HepG2 (cell line): ENCODE data around the gene CCDC97. TPM values are rescaled to one million over a fixed set of nuclear protein-coding genes. Genes with fewer than 3 reads are reported as not detected.

Experiments used
- JUN ChIP-seq: sonication (generic); formaldehyde crosslinking; IDR thresholded peaks from 2 replicates; pipeline ENCODE4 v1.4.0; 2020; ENCODE audit warnings: mild to moderate bottlenecking, missing genetic modification reagents
- KIAA2018 ChIP-seq: sonication (generic); formaldehyde crosslinking; IDR thresholded peaks from 2 replicates; pipeline ENCODE4 v1.5.0; 2020; ENCODE audit warnings: mild to moderate bottlenecking, missing genetic modification reagents, borderline replicate concordance
- KLF12 ChIP-seq: sonication (generic); formaldehyde crosslinking; IDR thresholded peaks from 2 replicates; pipeline ENCODE4 v1.4.0; 2020; ENCODE audit warnings: missing genetic modification reagents, borderline replicate concordance
- MIXL1 ChIP-seq: IDR thresholded peaks from 2 replicates; pipeline ENCODE4 v1.6.1; 2016
- MLXIP ChIP-seq: sonication (generic); formaldehyde crosslinking; IDR thresholded peaks from 2 replicates; pipeline ENCODE4 v1.9.0; 2021; ENCODE audit warnings: missing genetic modification reagents, borderline replicate concordance
- SNAPC2 ChIP-seq: sonication (generic); formaldehyde crosslinking; IDR thresholded peaks from 2 replicates; pipeline ENCODE4 v1.8.1; 2022; ENCODE audit warnings: mild to moderate bottlenecking, missing genetic modification reagents
- SRSF1 ChIP-seq: fragments of 200-400 bp; formaldehyde crosslinking; optimal IDR thresholded peaks from 2 replicates; pipeline ENCODE3; 2017; ENCODE audit warnings: mild to moderate bottlenecking, low read depth, low read length, moderate library complexity
- TOPORS ChIP-seq: sonication (generic); formaldehyde crosslinking; IDR thresholded peaks from 2 replicates; pipeline ENCODE4 v1.8.0; 2023; ENCODE audit warnings: mild to moderate bottlenecking, missing genetic modification reagents
- ZNF17 ChIP-seq: sonication (generic); formaldehyde crosslinking; IDR thresholded peaks from 2 replicates; pipeline ENCODE4 v1.5.0; 2020; ENCODE audit warnings: mild to moderate bottlenecking, missing genetic modification reagents
- ZNF354B ChIP-seq: sonication (generic); formaldehyde crosslinking; IDR thresholded peaks from 2 replicates; pipeline ENCODE4 v1.8.0; 2022; ENCODE audit warnings: mild to moderate bottlenecking, missing genetic modification reagents
- ZNF383 ChIP-seq: sonication (generic); formaldehyde crosslinking; IDR thresholded peaks from 2 replicates; pipeline ENCODE4 v1.4.0; 2020; ENCODE audit warnings: missing genetic modification reagents, mild to moderate bottlenecking, borderline replicate concordance
- ZNF562 ChIP-seq: sonication (generic); formaldehyde crosslinking; IDR thresholded peaks from 2 replicates; pipeline ENCODE4 v1.8.0; 2022; ENCODE audit warnings: missing genetic modification reagents, borderline replicate concordance
- polyA plus RNA-seq, 8 experiments: library from polyadenylated mRNA; depleted of rRNA in 3 of 8; stranded (reverse) in 7 of 8; unstranded in 1 of 8; fragments of >200 nt; fragmentation: Illumina TruSeq in 4 of 8; extraction: Trizol in 4 of 8; gene quantifications; 2 replicates each; pipeline versions ENCODE4 v1.2.1 to v1.2.3, GENCODE V29; 2011 to 2016; ENCODE audit warnings: low read depth in 4 of 8, missing spikeins in 1 of 8, mixed read lengths in 1 of 8; ENCODE audit not compliant: insufficient read depth in 1 of 8
- total RNA-seq, 5 experiments: library from RNA; depleted of rRNA; stranded (reverse); fragments of >200 nt; fragmentation: Illumina TruSeq; extraction: Trizol; gene quantifications; 2 replicates each; pipeline ENCODE4 v1.2.3, GENCODE V29; 2016; ENCODE audit warnings: low read depth in 1 of 5
- TF ChIP-seq, protein P1 (sequence below): sonication (generic); formaldehyde crosslinking; IDR thresholded peaks from 2 replicates; pipeline ENCODE4 v1.5.0; 2020; ENCODE audit warnings: missing genetic modification reagents
- TF ChIP-seq, protein P2 (sequence below): sonication (generic); formaldehyde crosslinking; IDR thresholded peaks from 2 replicates; pipeline ENCODE4 v1.9.0; 2021; ENCODE audit warnings: missing genetic modification reagents, borderline replicate concordance

The CCDC97 gene
- total and polyA plus RNA-seq, 2 of the 13 experiments (the other 11 are each of a cell fraction or from before 2014, with no cell fraction given), result 6.2 to 7.3 TPM

- TF ChIP-seq MLXIP, result 0 out of 2 replicates have a peak, but pooled peaks have one; percentile 47
- 0 out of 2 replicates have a peak, but pooled peaks have one; percentile 59 for TF ChIP-seq KLF12 (CRISPR knock-in tag)
- no peak for TF ChIP-seq ZNF383 (CRISPR knock-in tag)
- TF ChIP-seq, protein P1, sequence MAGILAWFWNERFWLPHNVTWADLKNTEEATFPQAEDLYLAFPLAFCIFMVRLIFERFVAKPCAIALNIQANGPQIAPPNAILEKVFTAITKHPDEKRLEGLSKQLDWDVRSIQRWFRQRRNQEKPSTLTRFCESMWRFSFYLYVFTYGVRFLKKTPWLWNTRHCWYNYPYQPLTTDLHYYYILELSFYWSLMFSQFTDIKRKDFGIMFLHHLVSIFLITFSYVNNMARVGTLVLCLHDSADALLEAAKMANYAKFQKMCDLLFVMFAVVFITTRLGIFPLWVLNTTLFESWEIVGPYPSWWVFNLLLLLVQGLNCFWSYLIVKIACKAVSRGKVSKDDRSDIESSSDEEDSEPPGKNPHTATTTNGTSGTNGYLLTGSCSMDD (CRISPR knock-in tag), result no peak
- TF ChIP-seq, protein P2, sequence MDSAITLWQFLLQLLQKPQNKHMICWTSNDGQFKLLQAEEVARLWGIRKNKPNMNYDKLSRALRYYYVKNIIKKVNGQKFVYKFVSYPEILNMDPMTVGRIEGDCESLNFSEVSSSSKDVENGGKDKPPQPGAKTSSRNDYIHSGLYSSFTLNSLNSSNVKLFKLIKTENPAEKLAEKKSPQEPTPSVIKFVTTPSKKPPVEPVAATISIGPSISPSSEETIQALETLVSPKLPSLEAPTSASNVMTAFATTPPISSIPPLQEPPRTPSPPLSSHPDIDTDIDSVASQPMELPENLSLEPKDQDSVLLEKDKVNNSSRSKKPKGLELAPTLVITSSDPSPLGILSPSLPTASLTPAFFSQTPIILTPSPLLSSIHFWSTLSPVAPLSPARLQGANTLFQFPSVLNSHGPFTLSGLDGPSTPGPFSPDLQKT (CRISPR knock-in tag), result no peak
- no peak for TF ChIP-seq KIAA2018 (CRISPR knock-in tag)
- TF ChIP-seq ZNF562 (CRISPR knock-in tag), result no peak
- 0 out of 2 replicates have a peak, but pooled peaks have one; percentile 5 for TF ChIP-seq TOPORS (CRISPR knock-in tag)
- TF ChIP-seq MIXL1 (CRISPR knock-in tag), result no peak
- 0 out of 2 replicates have a peak, but pooled peaks have one; percentile 42 for TF ChIP-seq ZNF354B (CRISPR knock-in tag)
- TF ChIP-seq JUN (CRISPR knock-in tag), result no peak
- no peak for TF ChIP-seq SNAPC2 (CRISPR knock-in tag)
- no peak for TF ChIP-seq SRSF1
- no peak for TF ChIP-seq ZNF17 (CRISPR knock-in tag)
These were observed 42.9 kb downstream of the CCDC97 start (continued) for GRCh38 chr19:41352609-41353465.
